Activated CD8-positive, alpha-beta memory T cell treated with anti-CD3 and anti-CD28 coated beads, Interleukin-2, amount 10 ng/mL, durations not matched to agents 7 days and 5 days (primary cell): ENCODE measurements around the gene KCNE4. TPM values are rescaled to one million over a fixed set of nuclear protein-coding genes. Genes with fewer than 3 reads are reported as not detected.

ENCODE experiments used
- total RNA-seq, 2 experiments: library from RNA; stranded (reverse); gene quantifications; one replicate each; pipeline ENCODE4 v1.2.3, GENCODE V29; 2021

Gene KCNE4
- total RNA-seq, 2 experiments from 2014 or later = not detected

Other genes starting within 250 kb of the KCNE4 start
- 10 to 100 TPM; 32.1 to 58.7 TPM for gene ACSL3, start 191.2 kb upstream of the KCNE4 start, total RNA-seq